Ovary (tissue), 3 donors: ENCODE results near the gene OCEL1.

ENCODE experiments used
- CTCF ChIP-seq, 3 donors: fragments of 450-650 bp in 2 of 3; fragments of 200-600 bp in 1 of 3; IDR thresholded peaks; one replicate each; pipeline versions ENCODE4 v1.5.1 to v1.8.0; 2016 to 2022; ENCODE audit warnings: antibody characterized with exemption in 3 of 3, mild to moderate bottlenecking in 1 of 3
- POLR2A ChIP-seq: fragments of 450-650 bp; IDR thresholded peaks from one replicate; pipeline ENCODE4 v1.6.1; 2017; ENCODE audit warnings: antibody characterized with exemption, mild to moderate bottlenecking, moderate library complexity
- donor health status: DM: no; HTN: no; CAD: no.

GRCh38 chr19:17205237-17206140 lies 20.5 kb upstream of the OCEL1 start:
- TF ChIP-seq CTCF (IDR thresholded peaks at IDR 0.05) (peak; percentile 18 to 60 (median 52)), POLR2A (no peak)
